ENCODE data around the gene FAM171A1. TPM values are rescaled to one million over a fixed set of nuclear protein-coding genes. Genes with fewer than 3 reads are reported as not detected.

Gene FAM171A1
- total and polyA plus RNA-seq, 7 experiments from 2014 or later = 3.2 to 14.5 (median 7.2) TPM

DNA sequence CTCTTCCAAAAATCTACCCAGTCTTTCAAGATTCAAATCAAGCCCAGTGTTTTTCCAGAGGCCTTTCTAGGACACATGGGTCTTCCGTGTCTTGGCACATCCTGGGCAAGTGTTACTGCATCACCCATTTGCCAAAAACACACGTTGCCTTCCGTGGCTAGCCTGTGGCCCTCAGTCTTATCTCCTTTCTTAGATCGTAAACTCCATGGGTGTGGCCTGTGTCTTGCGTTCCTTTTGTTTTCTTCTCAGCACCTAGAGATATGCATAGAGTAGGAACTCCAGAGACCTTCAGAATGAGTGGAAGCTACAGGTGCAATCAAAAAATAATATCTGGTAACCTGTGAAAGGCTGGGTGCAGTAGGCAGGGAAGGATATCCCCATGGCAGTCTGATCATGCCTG, 146.1 kb downstream of the FAM171A1 start:
- no peaks in the 10 kb centered on the region for H3K27me3 ChIP-seq (ENCODE audit: control insufficient read depth in 2 of 2, insufficient read depth in 2 of 2, low read length in 2 of 2)
- Mint-ChIP-seq H3K27me3 (peaks cover 0 to 2% (median 0%) of the 10 kb centered on the region in 5 donors), H3K4me3 (no peak overlapping the region), H3K36me3 (peaks cover 10 to 63% (median 34%) of the 10 kb centered on the region in 5 donors), H3K27ac (peak overlapping the region in 1 of 9 donors; percentile 58), H3K9me3 (peaks cover 0 to 25% (median 10%) of the 10 kb centered on the region in 11 donors), H3K4me1 (peaks cover 0 to 10% (median 9%) of the 10 kb centered on the region in 7 donors)
- intact Hi-C loops (cut with micrococcal nuclease) = no loop called here
- ChIA-PET CTCF (interaction anchor here (0.8 kb wide), 1 partner anchor 16 kb away, joined by 3 read pairs; no protein-coding TSS in a partner anchor), POLR2A (interaction anchor here (1.3 kb wide), 1 partner anchor 55 kb away, joined by 3 read pairs; no protein-coding TSS in a partner anchor)
- DNase-seq (no peak), ATAC-seq (no peak)
- H3K4me1 ChIP-seq (ENCODE audit: control insufficient read depth in 2 of 2, insufficient read depth in 2 of 2, low read length in 2 of 2) = no peaks in the 10 kb centered on the region
- H3K36me3 ChIP-seq (ENCODE audit: control insufficient read depth in 2 of 3, insufficient read depth in 3 of 3, low read length in 3 of 3) = peaks cover 0 to 8% (median 0%) of the 10 kb centered on the region in 3 experiments
- no peak overlapping the region for H3K4me3 ChIP-seq (ENCODE audit: low read length)
- peaks cover 0 to 8% (median 0%) of the 10 kb centered on the region in 3 experiments for H3K9me3 ChIP-seq (ENCODE audit: control insufficient read depth in 2 of 3, low read length in 3 of 3)
- no peak overlapping the region for H3K27ac ChIP-seq (ENCODE audit: low read depth, low read length)

DNA sequence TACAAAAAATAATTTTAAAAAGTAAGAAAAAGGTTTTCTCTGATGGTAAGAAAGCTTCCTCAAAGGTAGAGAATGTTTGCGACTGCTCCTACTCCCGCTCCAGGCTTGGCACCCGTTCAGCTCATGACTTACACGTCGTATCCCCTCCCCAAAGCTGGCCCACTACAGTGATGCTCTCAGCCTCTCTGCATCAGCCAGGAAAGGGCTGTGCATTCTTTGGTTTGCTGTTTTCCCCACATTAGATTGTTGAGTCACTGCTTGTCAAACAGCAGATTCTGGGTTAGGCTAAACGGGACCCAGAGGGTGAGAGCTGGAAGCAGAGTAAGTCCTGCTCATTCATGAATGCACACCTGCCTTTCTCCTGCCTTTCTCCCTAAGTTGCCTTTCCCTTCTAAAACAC, 147.9 kb downstream of the FAM171A1 start:
- Mint-ChIP-seq H3K27ac (no peak overlapping the region), H3K36me3 (peaks cover 9 to 63% (median 34%) of the 10 kb centered on the region in 5 donors), H3K9me3 (peaks cover 0 to 25% (median 8%) of the 10 kb centered on the region in 11 donors), H3K4me3 (no peak overlapping the region), H3K4me1 (peaks cover 0 to 7% (median 0%) of the 10 kb centered on the region in 7 donors), H3K27me3 (peaks cover 0 to 2% (median 0%) of the 10 kb centered on the region in 5 donors)
- no peaks in the 10 kb centered on the region for H3K27me3 ChIP-seq (ENCODE audit: control insufficient read depth in 2 of 2, insufficient read depth in 2 of 2, low read length in 2 of 2)
- peaks cover 0 to 8% (median 0%) of the 10 kb centered on the region in 3 experiments for H3K36me3 ChIP-seq (ENCODE audit: control insufficient read depth in 2 of 3, insufficient read depth in 3 of 3, low read length in 3 of 3)
- H3K4me1 ChIP-seq (ENCODE audit: control insufficient read depth in 2 of 2, insufficient read depth in 2 of 2, low read length in 2 of 2) = no peaks in the 10 kb centered on the region
- no peak overlapping the region for H3K27ac ChIP-seq (ENCODE audit: low read depth, low read length)
- H3K9me3 ChIP-seq (ENCODE audit: control insufficient read depth in 2 of 3, low read length in 3 of 3) = peaks cover 0 to 8% (median 0%) of the 10 kb centered on the region in 3 experiments
- ChIA-PET CTCF (interaction anchor here (0.6 kb wide), 1 partner anchor 254 kb away, joined by 3 read pairs; no protein-coding TSS in a partner anchor), POLR2A (no interaction called here)
- ATAC-seq = no peak
- intact Hi-C loops (cut with micrococcal nuclease) = no loop called here
- no peak overlapping the region for H3K4me3 ChIP-seq (ENCODE audit: low read length)
- DNase-seq = no peak

DNA sequence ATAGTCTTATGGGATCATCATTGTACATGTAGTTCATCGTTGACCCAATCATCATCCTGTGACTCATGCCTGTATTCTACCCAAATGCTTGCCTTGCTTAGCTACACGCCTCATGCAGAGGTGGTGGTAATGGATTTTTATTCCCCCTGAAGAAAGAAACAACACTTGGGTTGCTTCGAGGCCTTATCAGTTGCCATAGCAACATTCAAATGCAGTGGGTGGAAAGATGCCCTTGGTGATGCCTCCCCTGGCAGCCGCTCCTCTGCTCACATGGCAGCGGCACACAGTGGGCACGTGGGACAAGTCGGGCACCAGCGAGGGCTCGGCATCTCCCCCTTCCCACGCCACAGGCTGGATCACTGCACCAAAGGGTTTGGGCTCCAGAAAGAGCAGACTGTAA, 148.6 kb downstream of the FAM171A1 start:
- ATAC-seq (no peak), DNase-seq (no peak)
- Histone ChIP-seq H3K27me3 (ENCODE audit: control insufficient read depth in 2 of 2, insufficient read depth in 2 of 2, low read length in 2 of 2) (no peaks in the 10 kb centered on the region), H3K9me3 (ENCODE audit: control insufficient read depth in 2 of 3, low read length in 3 of 3) (peaks cover 0 to 8% (median 0%) of the 10 kb centered on the region in 3 experiments), H3K4me3 (ENCODE audit: low read length) (no peak overlapping the region), H3K36me3 (ENCODE audit: control insufficient read depth in 2 of 3, insufficient read depth in 3 of 3, low read length in 3 of 3) (peaks cover 0 to 8% (median 0%) of the 10 kb centered on the region in 3 experiments), H3K4me1 (ENCODE audit: control insufficient read depth in 2 of 2, insufficient read depth in 2 of 2, low read length in 2 of 2) (no peaks in the 10 kb centered on the region), H3K27ac (ENCODE audit: low read depth, low read length) (no peak overlapping the region)
- CTCF ChIA-PET = interaction anchor here (1.0 kb wide), 1 partner anchor 69 kb away, joined by 7 read pairs; no protein-coding TSS in a partner anchor
- Mint-ChIP-seq H3K27ac (no peak overlapping the region), H3K4me3 (no peak overlapping the region), H3K9me3 (peaks cover 0 to 25% (median 8%) of the 10 kb centered on the region in 11 donors), H3K4me1 (peaks cover 0 to 7% (median 0%) of the 10 kb centered on the region in 7 donors), H3K27me3 (peaks cover 0 to 2% (median 0%) of the 10 kb centered on the region in 5 donors), H3K36me3 (peaks cover 9 to 66% (median 34%) of the 10 kb centered on the region in 5 donors)
- intact Hi-C loops (cut with micrococcal nuclease) = no loop called here
- POLR2A ChIA-PET = interaction anchor here (0.7 kb wide), 1 partner anchor 99 kb away, joined by 3 read pairs; no protein-coding TSS in a partner anchor

DNA sequence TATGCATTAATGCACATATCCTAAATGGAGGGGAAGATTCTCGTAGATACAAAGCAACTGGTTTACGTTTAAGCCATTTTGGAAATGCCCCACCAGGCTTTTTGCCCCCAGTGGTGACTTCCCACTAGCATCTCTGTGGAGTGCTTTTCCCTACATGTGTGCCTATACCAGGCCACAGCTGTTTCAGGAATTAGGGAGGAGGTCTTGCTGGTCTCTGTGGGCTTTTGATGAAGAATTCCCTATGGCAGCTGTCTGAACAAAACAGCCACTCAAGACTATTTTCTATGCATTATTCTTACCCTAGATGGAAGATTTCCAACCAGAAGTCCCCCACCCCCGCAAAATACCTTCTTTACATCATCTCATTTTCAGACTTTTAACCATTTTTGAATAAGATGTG, 150.6 kb downstream of the FAM171A1 start:
- H3K4me1 Mint-ChIP-seq = peaks cover 0 to 5% (median 0%) of the 10 kb centered on the region in 7 donors
- peaks cover 9 to 59% (median 25%) of the 10 kb centered on the region in 5 donors for H3K36me3 Mint-ChIP-seq
- intact Hi-C loops (cut with micrococcal nuclease) = no loop called here
- Histone ChIP-seq H3K4me3 (ENCODE audit: low read length) (no peak overlapping the region), H3K9me3 (ENCODE audit: control insufficient read depth in 2 of 3, low read length in 3 of 3) (peaks cover 0 to 8% (median 0%) of the 10 kb centered on the region in 3 experiments), H3K4me1 (ENCODE audit: control insufficient read depth in 2 of 2, insufficient read depth in 2 of 2, low read length in 2 of 2) (no peaks in the 10 kb centered on the region), H3K27me3 (ENCODE audit: control insufficient read depth in 2 of 2, insufficient read depth in 2 of 2, low read length in 2 of 2) (no peaks in the 10 kb centered on the region), H3K27ac (ENCODE audit: low read depth, low read length) (no peak overlapping the region), H3K36me3 (ENCODE audit: control insufficient read depth in 2 of 3, insufficient read depth in 3 of 3, low read length in 3 of 3) (peaks cover 0 to 5% (median 0%) of the 10 kb centered on the region in 3 experiments)
- CTCF ChIA-PET = interaction anchor here (0.7 kb wide), 1 partner anchor 1940 kb away, joined by 3 read pairs; no protein-coding TSS in a partner anchor
- no peak for DNase-seq
- POLR2A ChIA-PET = no interaction called here
- H3K27ac Mint-ChIP-seq = no peak overlapping the region
- no peaks in the 10 kb centered on the region for H3K27me3 Mint-ChIP-seq
- ATAC-seq = no peak
- peaks cover 0 to 17% (median 8%) of the 10 kb centered on the region in 11 donors for H3K9me3 Mint-ChIP-seq
- no peak overlapping the region for H3K4me3 Mint-ChIP-seq

DNA sequence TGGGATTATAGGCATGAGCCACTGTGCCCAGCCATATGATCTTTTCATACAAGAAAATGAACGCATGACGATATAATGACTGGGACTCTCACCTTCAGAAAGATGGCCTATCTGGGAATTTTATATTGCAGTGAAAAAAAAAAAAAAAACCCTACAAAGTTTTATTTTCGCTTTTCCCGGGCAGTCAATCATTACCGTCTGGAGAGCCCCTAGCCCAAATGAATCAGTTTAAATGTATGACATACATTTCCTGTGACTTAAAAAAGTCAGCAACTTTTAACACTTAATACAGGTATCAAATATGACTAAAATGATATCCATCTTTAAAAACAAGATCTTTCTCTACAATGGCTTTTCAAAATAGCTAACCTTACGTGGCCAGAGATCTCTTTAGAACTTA, 154.4 kb downstream of the FAM171A1 start:
- Histone ChIP-seq H3K4me1 (ENCODE audit: control insufficient read depth in 2 of 2, insufficient read depth in 2 of 2, low read length in 2 of 2) (no peaks in the 10 kb centered on the region), H3K27ac (ENCODE audit: low read depth, low read length) (no peak overlapping the region), H3K36me3 (ENCODE audit: control insufficient read depth in 2 of 3, insufficient read depth in 3 of 3, low read length in 3 of 3) (peaks cover 0 to 18% (median 0%) of the 10 kb centered on the region in 3 experiments), H3K9me3 (ENCODE audit: control insufficient read depth in 2 of 3, low read length in 3 of 3) (no peaks in the 10 kb centered on the region), H3K27me3 (ENCODE audit: control insufficient read depth in 2 of 2, insufficient read depth in 2 of 2, low read length in 2 of 2) (no peaks in the 10 kb centered on the region), H3K4me3 (ENCODE audit: low read length) (no peak overlapping the region)
- no peak for ATAC-seq
- Mint-ChIP-seq H3K9me3 (peaks cover 0 to 1% (median 0%) of the 10 kb centered on the region in 11 donors), H3K4me1 (peaks cover 0 to 5% (median 2%) of the 10 kb centered on the region in 7 donors), H3K27ac (peak overlapping the region in 1 of 9 donors; percentile 17), H3K27me3 (no peaks in the 10 kb centered on the region), H3K36me3 (peaks cover 3 to 68% (median 25%) of the 10 kb centered on the region in 5 donors), H3K4me3 (no peak overlapping the region)
- ChIA-PET CTCF (no interaction called here), POLR2A (interaction anchor here (0.6 kb wide), 1 partner anchor 30 kb away, joined by 3 read pairs; no protein-coding TSS in a partner anchor)
- DNase-seq = no peak
- intact Hi-C loops (cut with micrococcal nuclease) = no loop called here

DNA sequence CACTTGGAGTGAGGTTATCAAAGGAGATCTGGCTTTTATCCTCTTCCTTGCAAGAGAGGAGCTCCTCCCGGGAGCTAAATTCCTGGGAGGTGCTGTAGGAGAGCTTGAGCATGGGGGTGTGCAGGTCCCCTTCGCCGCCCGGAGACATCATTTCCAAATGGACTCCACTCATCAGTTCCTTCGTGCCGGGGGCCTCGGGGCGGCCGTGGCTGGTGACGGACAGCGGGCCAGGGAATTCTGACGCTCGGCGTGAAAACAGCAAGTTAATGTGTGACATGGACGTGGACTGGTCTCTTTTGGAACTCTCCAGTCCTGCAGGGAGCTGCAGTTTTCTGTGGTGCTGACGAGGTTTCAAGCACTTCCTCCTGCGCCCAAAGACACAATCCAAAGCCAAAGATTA, 156.9 kb downstream of the FAM171A1 start:
- peaks cover 6 to 18% of the 10 kb centered on the region in 2 donors for H3K4me1 ChIP-seq (ENCODE audit: control insufficient read depth in 2 of 2, insufficient read depth in 2 of 2, low read length in 2 of 2)
- ChIA-PET POLR2A (interaction anchor here (0.5 to 1.8 kb wide), 3 partner anchors 45 to 1550 kb away, joined by 3 to 5 read pairs (median 4); partner anchors contain the start of gene NMT2), CTCF (no interaction called here)
- no peak overlapping the region for H3K4me3 ChIP-seq (ENCODE audit: low read length)
- H3K27ac Mint-ChIP-seq = peak overlapping the region in 1 of 9 donors; percentile 47
- ATAC-seq (no peak), DNase-seq (no peak)
- peaks cover 4 to 47% (median 17%) of the 10 kb centered on the region in 5 donors for H3K36me3 Mint-ChIP-seq
- intact Hi-C loops (cut with micrococcal nuclease) = no loop called here
- no peaks in the 10 kb centered on the region for H3K27me3 Mint-ChIP-seq
- no peaks in the 10 kb centered on the region for H3K27me3 ChIP-seq (ENCODE audit: control insufficient read depth in 2 of 2, insufficient read depth in 2 of 2, low read length in 2 of 2)
- peaks cover 12 to 29% (median 25%) of the 10 kb centered on the region in 7 donors for H3K4me1 Mint-ChIP-seq
- H3K9me3 Mint-ChIP-seq = peaks cover 0 to 1% (median 0%) of the 10 kb centered on the region in 11 donors
- no peak overlapping the region for H3K27ac ChIP-seq (ENCODE audit: low read depth, low read length)
- H3K36me3 ChIP-seq (ENCODE audit: control insufficient read depth in 2 of 3, insufficient read depth in 3 of 3, low read length in 3 of 3) = peaks cover 0 to 13% (median 0%) of the 10 kb centered on the region in 3 experiments
- H3K9me3 ChIP-seq (ENCODE audit: control insufficient read depth in 2 of 3, low read length in 3 of 3) = no peaks in the 10 kb centered on the region
- H3K4me3 Mint-ChIP-seq = no peak overlapping the region
